Measurements from ENCODE around the gene LIMK1. TPM values are rescaled to one million over a fixed set of nuclear protein-coding genes. Genes with fewer than 3 reads are reported as not detected.

LIMK1 gene
- total RNA-seq, 1 experiment from 2014 or later, result 43.4 TPM

- H3K4me1 ChIP-seq, result peaks cover 21% of the 10 kb centered on the region
- peaks cover 16% of the 10 kb centered on the region; the same call in 1 of the 2 replicates for H3K36me3 ChIP-seq
- no peaks in the 10 kb centered on the region for H3K27me3 ChIP-seq
- no peak overlapping the region for H3K4me3 ChIP-seq
- no peak for DNase-seq
- no peak overlapping the region for H3K27ac ChIP-seq
- H3K9me3 ChIP-seq (replicated peaks), result no peaks in the 10 kb centered on the region
Measured at GRCh38 chr7:74087791-74088453, 4.3 kb downstream of the LIMK1 start.

DNA sequence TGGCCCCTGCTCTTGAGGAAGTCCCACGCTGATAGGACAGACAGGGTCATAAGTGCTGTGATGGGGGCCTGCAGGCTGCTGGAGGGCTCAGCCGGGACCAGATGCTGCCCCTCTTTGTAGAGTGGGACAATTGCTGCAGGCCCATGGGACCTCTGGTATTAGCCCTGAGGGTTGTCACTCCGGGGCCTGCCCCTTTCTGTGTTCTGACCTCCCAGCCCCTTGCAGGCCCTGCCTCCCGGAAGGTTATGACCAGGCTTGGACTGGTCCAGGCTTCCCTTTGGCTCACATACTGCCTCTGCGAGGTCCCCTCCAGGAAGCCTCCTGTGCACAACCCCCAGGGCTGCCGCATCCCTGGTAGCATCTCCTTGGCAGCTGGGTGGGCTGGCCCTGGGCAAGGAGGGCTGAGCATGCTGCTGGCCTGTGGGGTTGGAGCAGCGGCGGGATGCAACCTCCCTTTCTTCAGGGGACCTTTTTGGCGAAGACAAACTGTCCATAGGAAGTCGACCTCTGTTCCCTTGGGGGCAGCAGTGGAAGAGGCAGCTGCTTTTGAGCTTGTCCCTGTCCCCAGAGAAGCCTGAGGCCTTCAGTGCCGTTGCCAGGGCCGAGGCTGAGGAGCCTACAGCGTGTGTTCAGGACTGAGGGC, 8.8 kb downstream of the LIMK1 start:
- peaks cover 16% of the 10 kb centered on the region for H3K36me3 ChIP-seq
- peak; percentile 48 to 58 for DNase-seq

GRCh38 chr7:74092964-74093471, 9.4 kb downstream of the LIMK1 start:
- peak overlapping the region; percentile 58 for H3K4me3 ChIP-seq
- peak overlapping the region; percentile 83 for H3K27ac ChIP-seq
- H3K9me3 ChIP-seq (replicated peaks), result no peaks in the 10 kb centered on the region; the same call in 1 of the 2 replicates
- peaks cover 16% of the 10 kb centered on the region for H3K36me3 ChIP-seq
- no peaks in the 10 kb centered on the region for H3K27me3 ChIP-seq
- peaks cover 26% of the 10 kb centered on the region for H3K4me1 ChIP-seq
- peak in 1 of 2 experiments; percentile 67 for DNase-seq

More for the DNA sequence above, 8.8 kb downstream of the LIMK1 start:
- peak overlapping the region; percentile 83 for H3K27ac ChIP-seq
- no peaks in the 10 kb centered on the region for H3K27me3 ChIP-seq
- peak overlapping the region; percentile 58; the same call in 1 of the 2 replicates for H3K4me3 ChIP-seq
- H3K4me1 ChIP-seq, result peaks cover 26% of the 10 kb centered on the region
- H3K9me3 ChIP-seq (replicated peaks), result no peaks in the 10 kb centered on the region; the same call in 1 of the 2 replicates

GRCh38 chr7:74093671-74094223, 10.1 kb downstream of the LIMK1 start:
- Histone ChIP-seq H3K27ac (peak overlapping the region; percentile 83), H3K4me1 (peaks cover 26% of the 10 kb centered on the region), H3K27me3 (no peaks in the 10 kb centered on the region), H3K9me3 (replicated peaks) (no peaks in the 10 kb centered on the region; the same call in 1 of the 2 replicates), H3K36me3 (peaks cover 17% of the 10 kb centered on the region), H3K4me3 (peak overlapping the region; percentile 58)
- DNase-seq, result no peak

GRCh38 chr7:74094224-74095101, 10.9 kb downstream of the LIMK1 start:
- peaks cover 22% of the 10 kb centered on the region for H3K36me3 ChIP-seq
- H3K9me3 ChIP-seq (replicated peaks), result no peaks in the 10 kb centered on the region; the same call in 1 of the 2 replicates
- DNase-seq, result peak; percentile 91 to 92
- peaks cover 26% of the 10 kb centered on the region for H3K4me1 ChIP-seq
- H3K27ac ChIP-seq, result peak overlapping the region; percentile 83
- H3K27me3 ChIP-seq, result no peaks in the 10 kb centered on the region
- peak overlapping the region; percentile 58 for H3K4me3 ChIP-seq

DNA sequence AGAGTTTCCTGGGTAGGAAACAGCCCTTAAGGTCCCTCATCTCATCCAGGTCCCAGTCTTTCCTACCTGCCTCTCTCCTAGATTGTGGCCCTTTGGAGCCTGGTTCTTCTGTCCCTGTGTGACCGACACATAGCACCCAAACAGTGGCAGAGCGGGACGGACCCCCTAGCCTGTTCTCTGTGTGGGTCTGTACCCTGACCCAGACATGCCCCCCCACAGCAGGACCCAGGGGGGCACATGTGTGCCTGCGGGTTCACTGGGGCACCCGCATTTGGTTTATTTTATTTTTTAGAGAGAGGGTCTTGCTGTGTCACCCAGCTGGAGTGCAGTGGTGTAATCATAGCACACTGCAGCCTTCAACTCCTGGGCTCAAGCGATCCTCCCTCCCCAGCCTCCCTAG, 11.5 kb downstream of the LIMK1 start:
- H3K4me1 ChIP-seq, result peaks cover 26% of the 10 kb centered on the region
- no peaks in the 10 kb centered on the region for H3K27me3 ChIP-seq
- peaks cover 23% of the 10 kb centered on the region for H3K36me3 ChIP-seq
- no peaks in the 10 kb centered on the region; the same call in 1 of the 2 replicates for H3K9me3 ChIP-seq (replicated peaks)
- peak overlapping the region; percentile 83 for H3K27ac ChIP-seq
- H3K4me3 ChIP-seq, result peak overlapping the region; percentile 58
- DNase-seq, result no peak

- DNase-seq, result no peak
- H3K4me3 ChIP-seq, result no peak overlapping the region
- H3K9me3 ChIP-seq (replicated peaks), result no peaks in the 10 kb centered on the region; the same call in 1 of the 2 replicates
- peaks cover 29% of the 10 kb centered on the region for H3K4me1 ChIP-seq
- no peaks in the 10 kb centered on the region for H3K27me3 ChIP-seq
- peaks cover 27% of the 10 kb centered on the region for H3K36me3 ChIP-seq
- no peak overlapping the region for H3K27ac ChIP-seq
Measured at GRCh38 chr7:74097937-74098614, 14.5 kb downstream of the LIMK1 start.

- Histone ChIP-seq H3K27me3 (no peaks in the 10 kb centered on the region), H3K36me3 (peaks cover 27% of the 10 kb centered on the region), H3K9me3 (replicated peaks) (no peaks in the 10 kb centered on the region; the same call in 1 of the 2 replicates), H3K4me3 (no peak overlapping the region), H3K27ac (no peak overlapping the region), H3K4me1 (peaks cover 20% of the 10 kb centered on the region)
- no peak for DNase-seq
Measured at GRCh38 chr7:74099031-74099430, 15.4 kb downstream of the LIMK1 start.

GRCh38 chr7:74101061-74101681, 17.6 kb downstream of the LIMK1 start:
- Histone ChIP-seq H3K36me3 (peaks cover 33% of the 10 kb centered on the region), H3K9me3 (replicated peaks) (no peaks in the 10 kb centered on the region; the same call in 1 of the 2 replicates), H3K4me3 (no peak overlapping the region), H3K4me1 (peaks cover 25% of the 10 kb centered on the region), H3K27me3 (no peaks in the 10 kb centered on the region), H3K27ac (peak overlapping the region; percentile 51)
- peak; percentile 87 to 91 for DNase-seq

DNA sequence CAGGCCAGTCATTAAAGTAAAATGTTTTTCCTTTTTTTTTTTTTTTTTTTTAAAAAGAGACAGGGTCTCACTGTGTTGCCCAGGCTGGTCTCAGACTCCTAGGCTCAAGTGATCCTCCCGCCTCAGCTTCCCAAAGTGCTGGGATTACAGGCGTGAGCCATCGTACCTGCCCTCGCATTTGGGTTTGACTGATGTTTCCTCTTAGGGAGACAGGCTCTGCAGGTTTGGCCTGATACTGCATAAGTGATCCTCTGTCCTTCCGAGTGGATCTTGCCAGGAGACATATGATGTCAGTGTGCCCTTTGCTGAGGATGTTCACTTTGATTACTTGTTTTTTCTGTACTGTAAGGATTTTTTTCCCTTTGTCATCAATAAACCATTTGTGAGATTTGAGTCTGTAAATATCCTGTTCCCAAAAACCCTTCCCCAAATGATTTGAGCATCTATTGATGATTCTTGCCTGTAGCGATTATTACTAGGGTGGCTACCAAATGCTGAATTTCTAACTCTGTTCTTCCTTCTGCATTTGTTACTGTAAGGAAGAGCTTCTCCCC, 19.7 kb downstream of the LIMK1 start:
- Histone ChIP-seq H3K4me1 (peaks cover 25% of the 10 kb centered on the region), H3K9me3 (replicated peaks) (no peaks in the 10 kb centered on the region), H3K36me3 (peaks cover 37% of the 10 kb centered on the region), H3K27me3 (no peaks in the 10 kb centered on the region), H3K27ac (no peak overlapping the region), H3K4me3 (no peak overlapping the region)
- DNase-seq, result no peak

DNA sequence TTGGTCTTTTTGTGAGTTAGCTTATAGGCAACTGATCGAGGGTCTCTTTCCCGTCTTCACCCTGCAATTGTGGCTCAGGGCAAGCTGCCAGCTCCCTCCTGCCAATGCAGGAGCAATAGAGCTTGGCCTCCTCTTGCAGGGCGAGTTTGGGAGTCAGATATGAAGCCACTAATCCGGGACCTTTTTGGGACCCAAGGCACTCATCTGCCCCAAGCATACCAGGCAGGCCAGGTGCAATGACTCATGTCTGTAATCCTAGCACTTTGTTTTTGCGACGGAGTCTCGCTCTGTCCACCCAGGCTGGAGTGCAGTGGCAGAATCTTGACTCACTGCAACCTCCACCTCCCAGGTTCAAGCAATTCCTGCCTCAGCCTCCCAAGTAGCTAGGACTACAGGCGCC, 21.1 kb downstream of the LIMK1 start:
- H3K4me1 ChIP-seq, result peaks cover 25% of the 10 kb centered on the region
- H3K36me3 ChIP-seq, result peaks cover 36% of the 10 kb centered on the region
- DNase-seq, result peak; percentile 86 to 91
- H3K4me3 ChIP-seq, result no peak overlapping the region
- H3K27ac ChIP-seq, result peak overlapping the region; percentile 1
- H3K9me3 ChIP-seq (replicated peaks), result no peaks in the 10 kb centered on the region
- no peaks in the 10 kb centered on the region for H3K27me3 ChIP-seq

- no peak overlapping the region for H3K27ac ChIP-seq
- peaks cover 20% of the 10 kb centered on the region for H3K4me1 ChIP-seq
- H3K9me3 ChIP-seq (replicated peaks), result no peaks in the 10 kb centered on the region
- no peak overlapping the region for H3K4me3 ChIP-seq
- peaks cover 48% of the 10 kb centered on the region for H3K36me3 ChIP-seq
- no peaks in the 10 kb centered on the region for H3K27me3 ChIP-seq
- no peak for DNase-seq
Measured at GRCh38 chr7:74105992-74106391, 22.4 kb downstream of the LIMK1 start.

- Histone ChIP-seq H3K36me3 (peaks cover 55% of the 10 kb centered on the region), H3K4me1 (peaks cover 12% of the 10 kb centered on the region), H3K27ac (no peak overlapping the region), H3K4me3 (no peak overlapping the region), H3K27me3 (no peaks in the 10 kb centered on the region), H3K9me3 (replicated peaks) (no peaks in the 10 kb centered on the region)
- DNase-seq, result no peak
Measured at GRCh38 chr7:74106846-74107245, 23.2 kb downstream of the LIMK1 start.
